Nephron (organoid): ENCODE measurements around the gene TRPM2.

Source experiments
- H3K27ac Mint-ChIP-seq, 3 experiments: 2 replicates each; pipeline ENCODE4 v1.8.0; 2020; ENCODE audit warnings: mixed read lengths in 3 of 3, mild to moderate bottlenecking in 2 of 3, moderate library complexity in 1 of 3
- H3K27me3 Mint-ChIP-seq: 2 replicates; pipeline ENCODE4 v1.8.0; 2021; ENCODE audit warnings: low read depth, mild to moderate bottlenecking, moderate library complexity, mixed read lengths
- H3K36me3 Mint-ChIP-seq: 2 replicates; pipeline ENCODE4 v1.8.0; 2020; ENCODE audit warnings: low read depth, mixed read lengths
- H3K4me1 Mint-ChIP-seq: 2 replicates; pipeline ENCODE4 v1.8.0; 2020; ENCODE audit warnings: mixed read lengths
- H3K4me3 Mint-ChIP-seq, 3 experiments: 2 replicates each; pipeline ENCODE4 v1.8.0; 2020; ENCODE audit warnings: mild to moderate bottlenecking in 3 of 3, mixed read lengths in 3 of 3, moderate library complexity in 2 of 3
- H3K9me3 Mint-ChIP-seq: 2 replicates; pipeline ENCODE4 v1.8.0; 2020; ENCODE audit warnings: mixed read lengths
- TF ChIP-seq, protein P1 (sequence below), 3 experiments: fragments of 200-600 bp; sonication (generic); IDR thresholded peaks; one replicate each; pipeline ENCODE4 v1.5.0; 2021; ENCODE audit warnings: antibody characterized with exemption in 3 of 3; ENCODE audit not compliant: unreplicated experiment in 3 of 3

TRPM2 gene

DNA sequence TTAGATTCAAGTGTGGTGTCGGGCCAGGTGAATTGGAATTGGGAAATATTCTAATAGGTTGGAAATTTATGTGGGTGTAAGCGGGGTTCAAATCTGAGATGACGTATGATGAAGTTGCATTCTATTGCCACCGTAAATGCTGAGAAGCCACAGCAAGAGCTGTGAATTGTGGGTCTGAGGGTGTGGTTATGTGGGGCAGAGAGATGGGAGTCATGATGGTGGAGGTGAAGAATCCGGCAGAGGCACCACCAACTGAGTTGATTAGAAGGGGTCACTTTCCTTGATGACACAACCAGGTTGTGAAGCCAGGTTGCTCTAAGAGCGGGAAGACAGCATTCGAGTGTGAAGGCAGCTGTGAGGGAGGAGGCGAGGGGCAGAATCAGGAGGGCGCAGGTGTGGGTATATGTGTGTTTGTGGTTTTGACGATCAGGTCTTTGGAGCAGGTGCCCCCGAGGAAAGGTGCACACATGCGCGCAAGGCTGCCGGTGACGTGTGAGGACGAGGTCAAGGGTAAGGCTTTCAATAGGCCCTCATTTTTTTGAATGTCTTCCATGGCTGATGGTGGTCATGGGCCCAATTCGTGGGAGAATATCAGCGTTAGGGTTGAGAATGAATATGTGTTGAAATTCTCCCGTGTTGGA lies 120.6 kb downstream of the TRPM2 start:
- Mint-ChIP-seq H3K4me1 (no peaks in the 10 kb centered on the region), H3K27me3 (peaks cover 3% of the 10 kb centered on the region), H3K27ac (no peak overlapping the region), H3K36me3 (no peaks in the 10 kb centered on the region), H3K4me3 (no peak overlapping the region), H3K9me3 (no peaks in the 10 kb centered on the region)
- TF ChIP-seq, protein P1, sequence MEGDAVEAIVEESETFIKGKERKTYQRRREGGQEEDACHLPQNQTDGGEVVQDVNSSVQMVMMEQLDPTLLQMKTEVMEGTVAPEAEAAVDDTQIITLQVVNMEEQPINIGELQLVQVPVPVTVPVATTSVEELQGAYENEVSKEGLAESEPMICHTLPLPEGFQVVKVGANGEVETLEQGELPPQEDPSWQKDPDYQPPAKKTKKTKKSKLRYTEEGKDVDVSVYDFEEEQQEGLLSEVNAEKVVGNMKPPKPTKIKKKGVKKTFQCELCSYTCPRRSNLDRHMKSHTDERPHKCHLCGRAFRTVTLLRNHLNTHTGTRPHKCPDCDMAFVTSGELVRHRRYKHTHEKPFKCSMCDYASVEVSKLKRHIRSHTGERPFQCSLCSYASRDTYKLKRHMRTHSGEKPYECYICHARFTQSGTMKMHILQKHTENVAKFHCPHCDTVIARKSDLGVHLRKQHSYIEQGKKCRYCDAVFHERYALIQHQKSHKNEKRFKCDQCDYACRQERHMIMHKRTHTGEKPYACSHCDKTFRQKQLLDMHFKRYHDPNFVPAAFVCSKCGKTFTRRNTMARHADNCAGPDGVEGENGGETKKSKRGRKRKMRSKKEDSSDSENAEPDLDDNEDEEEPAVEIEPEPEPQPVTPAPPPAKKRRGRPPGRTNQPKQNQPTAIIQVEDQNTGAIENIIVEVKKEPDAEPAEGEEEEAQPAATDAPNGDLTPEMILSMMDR (IDR thresholded peaks at IDR 0.05; ENCODE audit: unreplicated experiment in 3 of 3): no peak

DNA sequence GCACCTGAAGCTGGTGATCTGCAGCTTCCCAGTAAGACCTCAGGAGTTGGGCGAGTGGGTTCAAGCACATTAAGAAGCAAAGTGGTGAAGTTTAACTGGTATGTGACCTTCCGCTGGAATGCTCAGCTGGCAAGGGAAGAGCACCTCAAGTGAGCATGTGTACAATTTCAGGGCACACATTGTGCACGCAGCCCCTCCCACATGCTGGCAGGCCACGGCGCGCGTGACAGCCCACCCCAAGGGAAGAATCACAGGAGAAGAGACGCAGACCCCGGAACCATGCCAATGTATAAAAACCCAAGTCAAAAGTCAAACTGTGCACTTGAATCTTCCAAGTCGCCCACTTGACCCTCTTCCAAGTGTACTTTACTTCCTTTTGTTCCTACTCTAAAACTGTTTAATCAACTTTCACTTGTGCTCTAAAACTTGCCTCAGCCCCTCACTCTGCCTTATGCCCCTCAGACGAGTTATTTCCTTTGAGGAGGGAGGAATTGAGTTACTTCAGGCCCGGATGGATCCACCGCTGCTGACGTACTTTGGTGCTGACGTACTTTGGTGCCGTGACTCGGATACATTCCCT lies 121.9 kb downstream of the TRPM2 start:
- TF ChIP-seq, protein P1 (IDR thresholded peaks at IDR 0.05; ENCODE audit: unreplicated experiment in 3 of 3): no peak
- Mint-ChIP-seq H3K27me3 (peaks cover 3% of the 10 kb centered on the region), H3K9me3 (no peaks in the 10 kb centered on the region), H3K36me3 (no peaks in the 10 kb centered on the region), H3K4me3 (no peak overlapping the region), H3K27ac (no peak overlapping the region), H3K4me1 (no peaks in the 10 kb centered on the region)

DNA sequence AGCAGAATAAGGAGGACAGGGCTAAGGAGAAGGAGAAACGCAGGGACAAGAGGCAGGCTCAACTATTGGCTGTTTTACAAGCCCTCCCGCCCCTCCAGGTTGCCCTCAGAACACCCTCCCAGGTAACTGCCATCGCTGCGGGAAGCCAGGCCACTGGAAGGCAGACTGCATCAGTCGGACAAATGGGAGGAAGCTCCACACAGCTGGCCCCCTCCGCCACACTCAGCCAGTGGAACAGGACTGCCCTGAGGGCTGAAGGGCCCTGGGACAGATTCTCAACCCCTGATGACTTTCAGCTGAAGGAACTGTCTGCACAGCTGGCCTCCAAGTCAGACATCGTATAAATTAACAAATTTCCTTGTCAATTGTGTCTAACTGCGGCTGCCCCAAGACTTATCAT lies 123.7 kb downstream of the TRPM2 start:
- Mint-ChIP-seq H3K27ac (no peak overlapping the region), H3K9me3 (no peaks in the 10 kb centered on the region), H3K4me3 (no peak overlapping the region), H3K4me1 (no peaks in the 10 kb centered on the region), H3K27me3 (no peaks in the 10 kb centered on the region), H3K36me3 (no peaks in the 10 kb centered on the region)
- TF ChIP-seq, protein P1 (IDR thresholded peaks at IDR 0.05; ENCODE audit: unreplicated experiment in 3 of 3): no peak

DNA sequence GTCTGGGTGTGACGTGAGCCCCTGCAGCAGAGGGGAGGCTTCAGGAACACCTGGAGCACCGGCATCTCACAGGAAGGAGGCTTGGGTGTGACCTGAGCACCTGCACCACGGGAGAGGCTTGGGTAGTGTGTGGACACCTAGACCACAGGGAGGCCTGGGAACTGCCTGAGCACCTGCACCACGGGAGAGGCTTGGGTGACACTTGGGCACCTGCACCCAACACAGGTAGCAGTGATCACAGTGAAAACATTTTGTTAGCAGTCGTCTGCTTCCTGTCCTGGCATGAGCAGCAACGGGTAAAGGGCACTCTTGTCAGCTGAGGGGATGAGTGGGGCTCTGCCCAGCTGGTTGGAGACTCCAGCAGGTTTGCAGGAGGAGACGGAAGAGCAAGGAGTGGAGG lies 124.3 kb downstream of the TRPM2 start:
- TF ChIP-seq, protein P1 (IDR thresholded peaks at IDR 0.05; ENCODE audit: unreplicated experiment in 3 of 3): no peak
- Mint-ChIP-seq H3K4me3 (no peak overlapping the region), H3K4me1 (no peaks in the 10 kb centered on the region), H3K27ac (no peak overlapping the region), H3K27me3 (no peaks in the 10 kb centered on the region), H3K9me3 (no peaks in the 10 kb centered on the region), H3K36me3 (no peaks in the 10 kb centered on the region)

DNA sequence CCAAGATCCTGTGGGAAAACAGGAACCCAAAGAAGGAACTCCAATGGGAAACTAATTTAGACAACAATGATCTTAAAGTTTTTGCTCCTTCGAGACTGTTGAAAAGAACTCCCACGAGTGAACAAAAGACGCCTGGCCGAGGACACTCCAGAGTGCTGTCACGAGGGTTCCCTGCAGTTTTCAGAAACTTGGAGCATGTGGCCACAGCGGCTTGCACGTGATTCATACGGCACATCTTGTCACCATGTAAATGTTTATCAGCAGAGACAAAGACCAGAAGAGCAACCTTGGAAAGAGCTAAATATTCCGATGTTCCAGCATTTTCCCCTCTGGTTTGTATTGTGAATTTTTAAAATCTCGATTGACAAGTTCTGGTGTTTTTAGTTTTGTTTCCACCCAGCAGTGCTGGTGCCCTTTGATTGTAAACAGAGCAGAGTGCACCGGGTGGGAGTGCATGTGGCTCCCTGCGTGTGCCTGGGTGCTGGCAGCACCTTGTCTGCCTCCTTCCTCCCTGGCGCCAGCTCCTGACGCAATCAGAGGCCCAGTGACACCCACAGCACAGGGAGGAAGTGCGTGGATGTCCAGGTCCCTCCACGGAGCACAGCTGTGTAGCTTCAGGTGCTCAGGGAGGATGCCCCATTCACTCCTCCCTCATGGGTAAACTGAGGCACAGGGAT lies 124.8 kb downstream of the TRPM2 start:
- TF ChIP-seq, protein P1 (IDR thresholded peaks at IDR 0.05; ENCODE audit: unreplicated experiment in 3 of 3): no peak
- Mint-ChIP-seq H3K36me3 (no peaks in the 10 kb centered on the region), H3K4me3 (no peak overlapping the region), H3K27ac (no peak overlapping the region), H3K9me3 (no peaks in the 10 kb centered on the region), H3K4me1 (no peaks in the 10 kb centered on the region), H3K27me3 (no peaks in the 10 kb centered on the region)
